ENCODE data around the gene HM13.
"Not testable (repeated sequence)": the region's sequence is repeated elsewhere in the genome, so short reads cannot be mapped to it uniquely, and the experiment has no call there.

The HM13 gene

GRCh38 chr20:31536575-31536974, 22.3 kb downstream of the HM13 start:
- DNase-seq (ENCODE audit: low read depth) = no peak
- TF ChIP-seq, protein P1, sequence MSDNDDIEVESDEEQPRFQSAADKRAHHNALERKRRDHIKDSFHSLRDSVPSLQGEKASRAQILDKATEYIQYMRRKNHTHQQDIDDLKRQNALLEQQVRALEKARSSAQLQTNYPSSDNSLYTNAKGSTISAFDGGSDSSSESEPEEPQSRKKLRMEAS (IDR thresholded peaks at IDR 0.05; ENCODE audit: low read depth, low read length) = no peak
- TF ChIP-seq MYC (IDR thresholded peaks at IDR 0.05; ENCODE audit: low read depth, low read length) (no peak), CTCF (IDR thresholded peaks at IDR 0.05; ENCODE audit: low read depth, low read length) (no peak), POLR2A (IDR thresholded peaks at IDR 0.05; ENCODE audit: extremely low read depth, insufficient read length) (no peak)
- no peak overlapping the region for H3K4me3 ChIP-seq (ENCODE audit: low read depth, low read length)

- no peak for TF ChIP-seq CTCF (IDR thresholded peaks at IDR 0.05; ENCODE audit: low read depth, low read length)
- no peak for TF ChIP-seq POLR2A (IDR thresholded peaks at IDR 0.05; ENCODE audit: extremely low read depth, insufficient read length)
- TF ChIP-seq MYC (IDR thresholded peaks at IDR 0.05; ENCODE audit: low read depth, low read length) = no peak
- no peak for DNase-seq (ENCODE audit: low read depth)
- H3K4me3 ChIP-seq (ENCODE audit: low read depth, low read length) = no peak overlapping the region
Measured at GRCh38 chr20:31537116-31537871, 23.1 kb downstream of the HM13 start.

DNA sequence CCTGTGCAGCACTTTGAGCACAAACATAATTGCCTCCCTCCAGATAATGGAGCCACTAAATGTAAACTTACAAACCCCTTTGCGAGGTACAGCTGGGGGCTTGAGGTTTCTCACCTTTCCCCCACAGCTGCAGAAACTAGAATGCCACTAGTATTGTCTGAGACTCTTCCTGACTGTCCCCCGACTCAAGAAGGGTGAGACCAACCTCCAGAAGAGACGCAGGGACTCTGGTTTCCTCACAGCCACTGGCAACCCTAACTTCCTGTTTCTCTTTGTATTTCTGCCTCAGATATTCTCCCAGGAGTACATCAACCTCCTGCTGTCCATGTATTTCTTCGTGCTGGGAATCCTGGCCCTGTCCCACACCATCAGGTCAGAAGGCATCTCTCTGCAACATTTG, 23.6 kb downstream of the HM13 start:
- no peak overlapping the region for H3K4me3 ChIP-seq (ENCODE audit: low read depth, low read length)
- no peak for DNase-seq (ENCODE audit: low read depth)
- no peak for TF ChIP-seq MYC (IDR thresholded peaks at IDR 0.05; ENCODE audit: low read depth, low read length)
- TF ChIP-seq POLR2A (IDR thresholded peaks at IDR 0.05; ENCODE audit: extremely low read depth, insufficient read length) = no peak
- TF ChIP-seq, protein P1 (IDR thresholded peaks at IDR 0.05; ENCODE audit: low read depth, low read length) = no peak
- TF ChIP-seq CTCF (IDR thresholded peaks at IDR 0.05; ENCODE audit: low read depth, low read length) = no peak

- no peak overlapping the region for H3K4me3 ChIP-seq (ENCODE audit: low read depth, low read length)
- no peak for DNase-seq (ENCODE audit: low read depth)
- TF ChIP-seq, protein P1 (IDR thresholded peaks at IDR 0.05; ENCODE audit: low read depth, low read length) = no peak
- TF ChIP-seq POLR2A (IDR thresholded peaks at IDR 0.05; ENCODE audit: extremely low read depth, insufficient read length) (no peak), MYC (IDR thresholded peaks at IDR 0.05; ENCODE audit: low read depth, low read length) (no peak), CTCF (IDR thresholded peaks at IDR 0.05; ENCODE audit: low read depth, low read length) (no peak)
Measured at GRCh38 chr20:31538326-31538725, 24.1 kb downstream of the HM13 start.

DNA sequence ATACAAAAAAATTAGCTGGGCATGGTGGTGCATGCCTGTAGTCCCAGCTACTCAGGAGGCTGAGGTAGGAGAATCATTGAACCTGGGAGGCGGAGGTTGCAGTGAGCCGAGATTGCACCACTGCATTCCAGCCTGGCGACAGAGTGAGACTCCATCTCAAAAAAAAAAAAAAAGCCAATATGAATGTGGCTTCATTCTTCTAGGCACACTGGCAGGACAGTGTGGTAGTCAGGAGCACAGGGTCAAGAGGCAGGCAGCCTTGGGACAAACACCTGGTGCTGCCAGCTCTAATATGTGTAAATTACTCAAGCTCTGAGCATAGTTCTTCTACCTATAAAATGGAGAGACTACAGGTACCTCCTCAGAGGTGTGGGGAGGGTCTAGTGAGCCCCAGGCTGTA, 25.4 kb downstream of the HM13 start:
- H3K4me3 ChIP-seq (ENCODE audit: low read depth, low read length); DNase-seq (ENCODE audit: low read depth): not testable (repeated sequence)

GRCh38 chr20:31540406-31540805, 26.2 kb downstream of the HM13 start:
- no peak overlapping the region for H3K4me3 ChIP-seq (ENCODE audit: low read depth, low read length)
- no peak for DNase-seq (ENCODE audit: low read depth)
- TF ChIP-seq, protein P1 (IDR thresholded peaks at IDR 0.05; ENCODE audit: low read depth, low read length) = no peak
- TF ChIP-seq POLR2A (IDR thresholded peaks at IDR 0.05; ENCODE audit: extremely low read depth, insufficient read length) (no peak), MYC (IDR thresholded peaks at IDR 0.05; ENCODE audit: low read depth, low read length) (no peak), CTCF (IDR thresholded peaks at IDR 0.05; ENCODE audit: low read depth, low read length) (no peak)

Data from NB4 (cell line).